Type B pancreatic cell (in vitro differentiated cells): ENCODE measurements around the gene BUB1B. TPM values are rescaled to one million over a fixed set of nuclear protein-coding genes. Genes with fewer than 3 reads are reported as not detected.

Source experiments
- DNase-seq: peaks from one replicate; pipeline ENCODE4 v3.0.0; 2021; ENCODE audit warnings: mixed read lengths; ENCODE audit not compliant: unreplicated experiment; ENCODE audit errors: extremely low spot score
- H3K27ac Mint-ChIP-seq: 2 replicates; pipeline ENCODE4 v1.8.0; 2021; ENCODE audit warnings: mild to moderate bottlenecking, mixed read lengths
- H3K27me3 Mint-ChIP-seq: 2 replicates; pipeline ENCODE4 v1.8.0; 2021; ENCODE audit warnings: mixed read lengths
- H3K36me3 Mint-ChIP-seq: 2 replicates; pipeline ENCODE4 v1.8.0; 2021; ENCODE audit warnings: mixed read lengths
- H3K4me1 Mint-ChIP-seq: one replicate; pipeline ENCODE4 v1.8.0; 2021; ENCODE audit warnings: mixed read lengths; ENCODE audit not compliant: unreplicated experiment
- H3K4me3 Mint-ChIP-seq: 2 replicates; pipeline ENCODE4 v1.8.0; 2021; ENCODE audit warnings: mild to moderate bottlenecking, mixed read lengths
- H3K9me3 Mint-ChIP-seq: 2 replicates; pipeline ENCODE4 v1.8.0; 2021; ENCODE audit warnings: mixed read lengths
- CTCF ChIP-seq: fragments of 200-600 bp; sonication (generic); conservative IDR thresholded peaks from 2 replicates; pipeline ENCODE4 v1.5.0; 2021; ENCODE audit warnings: antibody characterized with exemption, mild to moderate bottlenecking
- total RNA-seq: library from RNA; stranded (reverse); gene quantifications from 2 replicates; pipeline ENCODE4 v1.2.1, GENCODE V29; 2021; ENCODE audit warnings: low replicate concordance

The BUB1B gene
- total RNA-seq, 1 donor from 2014 or later = 69.5 TPM

DNA sequence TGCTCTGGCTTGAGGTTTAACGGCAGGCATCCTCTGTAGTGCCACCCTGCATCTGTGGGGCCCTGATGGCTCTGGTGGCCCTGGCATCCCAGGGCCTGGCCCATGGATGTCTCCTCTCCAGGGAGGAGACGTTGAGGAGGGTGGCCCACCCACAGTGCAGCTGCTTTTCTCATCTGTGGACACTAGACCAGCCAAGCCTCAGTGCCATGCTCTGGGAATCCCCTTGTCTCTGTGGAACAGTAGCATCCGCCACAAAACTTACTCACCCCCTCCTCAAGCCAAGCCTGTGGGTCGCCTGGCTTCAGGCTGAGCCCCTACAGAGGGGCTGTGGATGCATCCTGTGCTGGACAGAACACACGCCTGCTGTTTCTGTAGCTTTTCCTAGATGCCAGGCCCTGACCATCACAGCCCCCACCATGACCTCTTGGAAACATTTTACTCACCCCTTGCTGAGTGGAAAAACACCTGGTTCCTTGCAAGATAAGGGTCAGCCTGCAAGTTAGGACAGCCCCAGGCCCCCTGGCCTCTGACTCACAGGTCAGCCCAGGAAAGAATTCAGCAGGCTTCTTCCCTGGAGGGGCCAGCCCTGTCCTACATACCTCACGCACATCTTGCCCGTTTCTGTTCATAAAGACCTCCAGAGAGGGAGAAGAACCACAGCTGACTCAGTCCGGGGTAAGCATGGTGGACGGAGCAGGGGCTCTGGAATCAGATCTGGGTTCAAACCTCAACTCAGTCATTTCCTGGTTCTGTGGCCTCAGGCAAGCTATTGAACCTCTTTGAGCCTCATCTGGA, 97.0 kb downstream of the BUB1B start:
- TF ChIP-seq CTCF = no peak
- Mint-ChIP-seq H3K27me3 (peaks cover 22% of the 10 kb centered on the region), H3K36me3 (no peaks in the 10 kb centered on the region), H3K9me3 (no peaks in the 10 kb centered on the region), H3K27ac (no peak overlapping the region), H3K4me1 (peaks cover 20% of the 10 kb centered on the region), H3K4me3 (no peak overlapping the region)
- DNase-seq = no peak

- no peak overlapping the region for H3K27ac Mint-ChIP-seq
- DNase-seq = no peak
- TF ChIP-seq CTCF = no peak
- H3K36me3 Mint-ChIP-seq = no peaks in the 10 kb centered on the region
- no peaks in the 10 kb centered on the region for H3K9me3 Mint-ChIP-seq
- peaks cover 17% of the 10 kb centered on the region for H3K4me1 Mint-ChIP-seq
- H3K4me3 Mint-ChIP-seq = no peak overlapping the region
- peaks cover 15% of the 10 kb centered on the region for H3K27me3 Mint-ChIP-seq
Observed at GRCh38 chr15:40258544-40258943, 97.7 kb downstream of the BUB1B start.

GRCh38 chr15:40259021-40259420, 98.2 kb downstream of the BUB1B start:
- Mint-ChIP-seq H3K4me1 (peaks cover 13% of the 10 kb centered on the region), H3K27me3 (peaks cover 10% of the 10 kb centered on the region), H3K9me3 (no peaks in the 10 kb centered on the region), H3K36me3 (no peaks in the 10 kb centered on the region), H3K4me3 (no peak overlapping the region), H3K27ac (no peak overlapping the region)
- no peak for TF ChIP-seq CTCF
- DNase-seq = no peak

GRCh38 chr15:40263024-40263754, 102.3 kb downstream of the BUB1B start:
- Mint-ChIP-seq H3K4me1 (peaks cover 18% of the 10 kb centered on the region), H3K9me3 (no peaks in the 10 kb centered on the region), H3K27ac (no peak overlapping the region), H3K4me3 (no peak overlapping the region), H3K27me3 (no peaks in the 10 kb centered on the region), H3K36me3 (peaks cover 3% of the 10 kb centered on the region)
- no peak for TF ChIP-seq CTCF
- DNase-seq = no peak

DNA sequence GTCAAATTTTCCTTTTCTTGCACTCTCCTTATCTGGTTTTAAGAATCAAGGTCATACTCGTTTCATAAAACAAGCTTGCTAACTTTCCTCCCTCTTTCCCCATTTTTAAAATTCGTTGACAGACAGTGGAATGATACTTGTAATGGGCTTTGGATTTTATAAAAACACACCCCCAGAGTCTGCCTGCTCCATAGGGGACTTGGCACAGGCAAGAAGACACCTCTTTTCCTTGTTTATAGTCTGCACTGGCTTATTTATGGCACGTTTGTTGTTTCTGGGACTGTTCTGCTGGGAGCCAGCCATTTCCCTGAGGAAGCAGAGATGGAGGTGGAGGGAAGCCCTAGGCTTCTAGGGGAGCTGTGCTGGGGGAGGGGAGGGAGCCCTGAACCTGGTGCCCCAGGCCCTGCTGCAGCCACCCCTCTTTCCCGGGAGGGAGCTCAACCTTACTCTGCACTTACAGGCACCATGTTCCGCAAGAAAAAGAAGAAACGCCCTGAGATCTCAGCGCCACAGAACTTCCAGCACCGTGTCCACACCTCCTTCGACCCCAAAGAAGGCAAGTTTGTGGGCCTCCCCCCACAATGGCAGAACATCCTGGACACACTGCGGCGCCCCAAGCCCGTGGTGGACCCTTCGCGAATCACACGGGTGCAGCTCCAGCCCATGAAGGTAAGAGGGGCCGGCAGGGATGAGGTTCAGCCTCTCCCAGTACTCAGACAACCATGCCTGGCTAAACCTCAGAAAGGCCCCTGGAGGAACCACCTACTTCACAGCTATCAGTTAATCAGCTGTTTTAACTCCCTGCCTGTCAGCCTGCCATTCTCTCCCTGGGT, 103.7 kb downstream of the BUB1B start:
- Mint-ChIP-seq H3K9me3 (no peaks in the 10 kb centered on the region), H3K4me1 (peaks cover 11% of the 10 kb centered on the region), H3K27me3 (no peaks in the 10 kb centered on the region), H3K36me3 (peaks cover 3% of the 10 kb centered on the region), H3K4me3 (no peak overlapping the region), H3K27ac (no peak overlapping the region)
- no peak for DNase-seq
- TF ChIP-seq CTCF = no peak
